MM.1S (cell line): ENCODE results near the gene OPTN.
A peak's percentile ranks its signal among the peaks of the same experiment; 100 is the strongest.
"Not testable (repeated sequence)": the region's sequence is repeated elsewhere in the genome, so short reads cannot be mapped to it uniquely, and the experiment has no call there.

Experiments used
- DNase-seq: peaks from one replicate; pipeline ENCODE4 v3.0.0-alpha.2; 2015
- H2AFZ ChIP-seq: fragments of 300-600 bp; sonication (generic); 2 replicates; pipeline ENCODE4 v1.6.0; 2016; ENCODE audit warnings: antibody characterized with exemption, low read length
- H3F3A ChIP-seq: fragments of 300-600 bp; sonication (generic); 2 replicates; pipeline ENCODE4 v1.6.1; 2016; ENCODE audit warnings: mild to moderate bottlenecking, antibody characterized with exemption, low read length, moderate library complexity, mixed read lengths; ENCODE audit not compliant: insufficient read depth
- H3K27ac ChIP-seq: fragments of 300-600 bp; sonication (generic); 2 replicates; pipeline ENCODE4 v1.5.1; 2016; ENCODE audit warnings: mild to moderate bottlenecking, low read length
- H3K27me3 ChIP-seq: fragments of 300-600 bp; sonication (generic); replicated peaks from 2 replicates; pipeline ENCODE4 v1.6.0; 2016; ENCODE audit warnings: low read length; ENCODE audit not compliant: insufficient read depth
- H3K36me3 ChIP-seq: fragments of 300-600 bp; sonication (generic); replicated peaks from 2 replicates; pipeline ENCODE4 v1.6.1; 2016; ENCODE audit warnings: mild to moderate bottlenecking, low read length, mixed read lengths; ENCODE audit not compliant: insufficient read depth
- H3K4me1 ChIP-seq: fragments of 300-600 bp; sonication (generic); 2 replicates; pipeline ENCODE4 v1.6.1; 2016; ENCODE audit warnings: low read length, mixed read lengths
- H3K4me2 ChIP-seq: fragments of 300-600 bp; sonication (generic); 2 replicates; pipeline ENCODE4 v1.6.0; 2016; ENCODE audit warnings: low read depth, low read length
- H3K4me3 ChIP-seq: fragments of 300-600 bp; sonication (generic); 2 replicates; pipeline ENCODE4 v1.5.1; 2016; ENCODE audit warnings: low read length, mixed read lengths
- H3K79me2 ChIP-seq: fragments of 300-600 bp; sonication (generic); 2 replicates; pipeline ENCODE4 v1.6.1; 2016; ENCODE audit warnings: mixed run types, low read length, mixed read lengths
- H3K9ac ChIP-seq: fragments of 300-600 bp; sonication (generic); 2 replicates; pipeline ENCODE4 v1.6.1; 2016; ENCODE audit warnings: low read length, mixed read lengths
- H3K9me2 ChIP-seq: fragments of 300-600 bp; sonication (generic); replicated peaks from 2 replicates; pipeline ENCODE4 v1.6.1; 2016; ENCODE audit warnings: mild to moderate bottlenecking, low read length, mixed read lengths; ENCODE audit not compliant: insufficient read depth
- H3K9me3 ChIP-seq: fragments of 300-600 bp; sonication (generic); replicated peaks from 2 replicates; pipeline ENCODE4 v1.6.1; 2016; ENCODE audit warnings: mild to moderate bottlenecking, low read length, mixed read lengths; ENCODE audit not compliant: insufficient read depth
- H4K20me1 ChIP-seq: fragments of 300-600 bp; sonication (generic); 2 replicates; pipeline ENCODE4 v1.6.1; 2016; ENCODE audit warnings: mild to moderate bottlenecking, low read length, moderate library complexity, mixed read lengths; ENCODE audit not compliant: insufficient read depth
- EZH2 ChIP-seq: fragments of 300-600 bp; sonication (generic); optimal IDR thresholded peaks from 2 replicates; pipeline ENCODE3; 2017; ENCODE audit warnings: low read depth, mild to moderate bottlenecking, antibody characterized with exemption, low read length, mixed read lengths
- EZH2phosphoT487 ChIP-seq: fragments of 300-600 bp; sonication (generic); IDR thresholded peaks from 2 replicates; pipeline ENCODE4 v1.6.1; 2018; ENCODE audit warnings: antibody characterized with exemption, low read length
- TF ChIP-seq, protein P1 (sequence below): fragments of 300-600 bp; sonication (generic); IDR thresholded peaks from 2 replicates; pipeline ENCODE4 v1.5.1; 2016; ENCODE audit warnings: antibody characterized with exemption, low read length, mixed read lengths

The OPTN gene

DNA sequence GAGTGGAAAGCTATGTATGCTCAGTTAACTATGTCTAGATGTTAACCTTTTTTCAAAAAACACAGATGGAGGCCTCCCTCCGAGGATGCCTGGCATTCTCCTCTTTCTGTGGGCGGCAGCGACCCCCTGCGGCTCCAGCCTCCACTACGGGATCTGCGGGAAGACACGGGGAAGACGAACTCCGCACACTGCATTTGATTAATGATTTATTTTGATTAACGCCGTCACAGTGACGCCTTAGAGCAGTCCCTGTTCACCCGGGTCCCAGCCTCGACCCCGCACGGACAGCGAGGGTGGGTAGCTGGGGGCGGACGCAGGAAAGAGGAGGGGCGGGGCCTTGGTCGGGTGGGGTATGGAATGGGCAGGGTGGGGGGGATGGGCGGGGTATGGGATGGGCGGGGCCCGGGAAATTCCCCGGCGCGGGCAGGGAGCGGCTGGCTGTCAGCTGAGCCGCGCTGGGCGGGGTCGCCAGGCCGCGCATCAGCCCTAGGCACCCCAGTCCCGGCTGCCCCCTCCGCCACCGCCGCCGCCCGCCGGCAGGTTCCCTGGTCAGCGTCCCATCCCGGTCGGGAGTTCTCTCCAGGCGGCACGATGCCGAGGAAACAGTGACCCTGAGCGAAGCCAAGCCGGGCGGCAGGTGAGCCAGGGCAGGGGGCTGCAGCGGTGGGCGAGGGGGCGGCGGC is at the start of gene OPTN:
TSS of gene OPTN (plus strand) at position 498 of the 683 bp plus-strand sequence. CDS start 8,960 bp downstream, outside the sequence.
- peak; percentile 77 for DNase-seq
- no peaks in the 10 kb centered on the region for H3K9me2 ChIP-seq
- peak within 1 kb of the TSS; percentile 96 for H2AFZ ChIP-seq
- peaks cover 13% of the 10 kb centered on the region for H3F3A ChIP-seq
- H3K4me1 ChIP-seq = peaks cover 9% of the 10 kb centered on the region
- no peaks in the 10 kb centered on the region for H3K27me3 ChIP-seq
- H4K20me1 ChIP-seq = no peaks in the 10 kb centered on the region
- peaks cover 43% of the 10 kb centered on the region for H3K79me2 ChIP-seq
- H3K36me3 ChIP-seq = no peaks in the 10 kb centered on the region
- peak within 1 kb of the TSS; percentile 96 for H3K4me2 ChIP-seq
- H3K9me3 ChIP-seq = no peaks in the 10 kb centered on the region
- H3K9ac ChIP-seq = peak within 1 kb of the TSS; percentile 74
- peak within 1 kb of the TSS; percentile 84 for H3K4me3 ChIP-seq
- TF ChIP-seq, protein P1, sequence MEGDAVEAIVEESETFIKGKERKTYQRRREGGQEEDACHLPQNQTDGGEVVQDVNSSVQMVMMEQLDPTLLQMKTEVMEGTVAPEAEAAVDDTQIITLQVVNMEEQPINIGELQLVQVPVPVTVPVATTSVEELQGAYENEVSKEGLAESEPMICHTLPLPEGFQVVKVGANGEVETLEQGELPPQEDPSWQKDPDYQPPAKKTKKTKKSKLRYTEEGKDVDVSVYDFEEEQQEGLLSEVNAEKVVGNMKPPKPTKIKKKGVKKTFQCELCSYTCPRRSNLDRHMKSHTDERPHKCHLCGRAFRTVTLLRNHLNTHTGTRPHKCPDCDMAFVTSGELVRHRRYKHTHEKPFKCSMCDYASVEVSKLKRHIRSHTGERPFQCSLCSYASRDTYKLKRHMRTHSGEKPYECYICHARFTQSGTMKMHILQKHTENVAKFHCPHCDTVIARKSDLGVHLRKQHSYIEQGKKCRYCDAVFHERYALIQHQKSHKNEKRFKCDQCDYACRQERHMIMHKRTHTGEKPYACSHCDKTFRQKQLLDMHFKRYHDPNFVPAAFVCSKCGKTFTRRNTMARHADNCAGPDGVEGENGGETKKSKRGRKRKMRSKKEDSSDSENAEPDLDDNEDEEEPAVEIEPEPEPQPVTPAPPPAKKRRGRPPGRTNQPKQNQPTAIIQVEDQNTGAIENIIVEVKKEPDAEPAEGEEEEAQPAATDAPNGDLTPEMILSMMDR = peak; percentile 81
- TF ChIP-seq EZH2phosphoT487 = no peak
- H3K27ac ChIP-seq = peak within 1 kb of the TSS; percentile 83

DNA sequence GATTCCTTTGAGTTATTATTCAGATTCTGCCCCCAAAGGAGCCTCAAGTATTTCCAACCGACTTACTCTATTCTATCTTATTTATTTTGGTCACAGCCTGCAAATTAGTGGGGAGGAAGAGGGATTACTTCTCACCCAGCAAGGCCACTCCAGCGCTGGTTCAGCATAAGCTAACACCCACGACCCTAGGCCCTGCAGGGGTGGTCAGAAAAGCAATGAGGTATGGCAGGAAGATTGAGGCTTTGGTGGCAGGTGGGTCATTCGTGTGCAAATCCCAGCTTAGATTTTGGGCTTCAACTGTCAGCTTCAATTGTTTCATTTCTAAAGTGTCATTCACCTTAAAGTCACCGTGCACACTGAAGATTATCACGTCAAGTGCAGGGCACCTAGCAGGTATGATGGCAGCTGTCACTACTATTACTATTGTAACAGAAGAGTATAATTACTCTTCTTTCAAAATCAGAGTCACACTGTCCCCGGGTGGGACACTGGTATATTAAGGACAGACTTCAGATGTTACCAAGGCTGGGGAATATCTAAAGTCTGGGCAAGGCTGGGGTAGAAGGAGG is 48.8 kb upstream of the OPTN start:
- no peak overlapping the region for H3K4me2 ChIP-seq
- H3F3A ChIP-seq = no peaks in the 10 kb centered on the region
- no peaks in the 10 kb centered on the region for H3K4me1 ChIP-seq
- no peak overlapping the region for H2AFZ ChIP-seq
- no peaks in the 10 kb centered on the region for H4K20me1 ChIP-seq
- no peaks in the 10 kb centered on the region for H3K79me2 ChIP-seq
- no peaks in the 10 kb centered on the region for H3K9me2 ChIP-seq
- H3K36me3 ChIP-seq = no peaks in the 10 kb centered on the region
- no peak for DNase-seq
- no peak overlapping the region for H3K27ac ChIP-seq
- TF ChIP-seq, protein P1 = no peak
- TF ChIP-seq EZH2phosphoT487 (no peak), EZH2 (no peak)
- H3K9ac ChIP-seq = no peak overlapping the region
- H3K9me3 ChIP-seq = no peaks in the 10 kb centered on the region
- H3K27me3 ChIP-seq = no peaks in the 10 kb centered on the region
- no peak overlapping the region for H3K4me3 ChIP-seq

DNA sequence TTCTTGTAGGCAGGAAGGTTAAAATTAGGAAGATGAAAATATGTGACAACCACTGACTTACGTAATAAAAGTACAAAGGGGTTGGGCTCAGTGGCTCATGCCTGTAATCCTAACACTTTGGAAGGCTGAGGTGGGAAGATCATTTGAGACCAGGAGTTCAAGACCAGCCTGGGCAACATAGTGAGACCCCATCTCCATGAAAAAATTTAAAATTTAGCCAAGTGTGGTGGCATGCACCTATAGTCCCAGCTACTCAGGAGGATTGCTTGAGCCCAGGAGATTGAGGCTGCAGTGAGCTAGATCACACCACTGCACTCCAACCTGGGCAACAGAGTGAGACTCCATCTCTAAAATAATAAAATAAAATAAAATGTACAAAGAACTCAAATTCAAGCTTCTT is 46.8 kb upstream of the OPTN start:
- not testable (repeated sequence) for H3K9me3 ChIP-seq, H3F3A ChIP-seq, H3K27ac ChIP-seq, H3K79me2 ChIP-seq, DNase-seq, H3K4me3 ChIP-seq, H3K36me3 ChIP-seq, H4K20me1 ChIP-seq, H3K4me2 ChIP-seq, H3K9ac ChIP-seq, H3K4me1 ChIP-seq, H3K27me3 ChIP-seq, H3K9me2 ChIP-seq, H2AFZ ChIP-seq

DNA sequence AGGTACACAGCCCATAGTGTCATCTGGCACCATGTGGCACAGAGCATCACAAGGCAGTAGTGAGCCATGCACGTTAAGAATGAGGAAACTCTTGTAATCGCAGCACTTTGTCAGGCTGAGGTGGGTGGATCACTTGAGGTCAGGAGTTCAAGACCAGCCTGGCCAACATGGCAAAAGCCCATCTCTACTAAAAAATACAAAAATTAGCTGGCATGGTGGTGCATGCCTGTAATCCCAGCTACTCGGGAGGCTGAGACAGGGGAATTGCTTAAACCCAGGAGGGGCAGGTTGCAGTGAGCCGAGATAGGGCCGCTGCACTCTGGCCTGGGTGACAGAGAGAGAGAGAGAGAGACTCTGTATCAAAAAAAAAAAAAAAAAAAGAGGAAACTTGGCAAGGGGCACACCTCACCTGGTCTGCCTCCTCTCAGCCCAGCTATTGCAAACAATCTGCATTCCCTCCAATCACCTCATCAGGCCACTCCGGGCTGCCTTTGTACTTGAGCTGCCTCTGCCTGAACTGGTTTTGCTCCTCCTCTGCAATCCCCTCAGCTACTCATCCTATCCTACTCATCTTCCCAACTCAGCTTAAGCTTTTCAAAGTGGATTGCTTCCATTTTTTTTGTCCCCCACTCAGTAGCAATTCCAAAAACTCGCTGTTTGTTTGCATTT is 46.0 kb upstream of the OPTN start:
- Histone ChIP-seq H2AFZ (no peak overlapping the region), H3K4me2 (no peak overlapping the region)

More for the DNA sequence above, 46.0 kb upstream of the OPTN start:
- TF ChIP-seq, protein P1 = no peak
- TF ChIP-seq EZH2phosphoT487 (no peak), EZH2 (no peak)
- Histone ChIP-seq H3K27ac (no peak overlapping the region), H3K9ac (no peak overlapping the region), H3K4me3 (no peak overlapping the region), H3K9me3 (no peaks in the 10 kb centered on the region), H3F3A (no peaks in the 10 kb centered on the region), H3K27me3 (no peaks in the 10 kb centered on the region), H3K79me2 (no peaks in the 10 kb centered on the region), H3K4me1 (no peaks in the 10 kb centered on the region), H3K9me2 (no peaks in the 10 kb centered on the region), H3K36me3 (no peaks in the 10 kb centered on the region), H4K20me1 (no peaks in the 10 kb centered on the region)
- DNase-seq = no peak
